Prostate gland (tissue), 2 donors: ENCODE results near the gene GH1. TPM values are rescaled to one million over a fixed set of nuclear protein-coding genes. Genes with fewer than 3 reads are reported as not detected.

Experiments
- DNase-seq: peaks from one replicate; pipeline ENCODE4 v3.0.0-alpha.2; 2019; ENCODE audit warnings: low spot score
- H3K27ac ChIP-seq, 2 donors: fragments of 200-600 bp; sonication (generic); 2 replicates each; pipeline ENCODE4 v1.5.1; 2017 to 2019
- H3K27me3 ChIP-seq: fragments of 200-600 bp; sonication (generic); replicated peaks from 2 replicates; pipeline ENCODE4 v1.5.1; 2019; ENCODE audit not compliant: insufficient read depth
- H3K36me3 ChIP-seq, 2 donors: fragments of 200-600 bp; sonication (generic); 1 replicate in 1 of 2; 2 replicates in 1 of 2; pipeline versions ENCODE4 v1.5.1 to v1.8.1; 2017 to 2019
- H3K4me1 ChIP-seq: fragments of 200-600 bp; sonication (generic); replicated peaks from 2 replicates; pipeline ENCODE4 v1.5.1; 2019
- H3K4me3 ChIP-seq, 2 donors: fragments of 200-600 bp; sonication (generic); 2 replicates each; pipeline ENCODE4 v1.5.1; 2017 to 2019
- H3K9me3 ChIP-seq: fragments of 200-600 bp; sonication (generic); 2 replicates; pipeline ENCODE4 v1.5.1; 2017
- CTCF ChIP-seq, 4 experiments: fragments of 200-600 bp in 2 of 4; fragments of 450-650 bp in 2 of 4; sonication (generic) in 2 of 4; IDR thresholded peaks; 1 replicate in 3 of 4; 2 replicates in 1 of 4; pipeline ENCODE4 v1.5.1; 2016 to 2019; ENCODE audit warnings: antibody characterized with exemption in 4 of 4, mild to moderate bottlenecking in 2 of 4, moderate library complexity in 2 of 4
- POLR2A ChIP-seq: fragments of 450-650 bp; IDR thresholded peaks from one replicate; pipeline ENCODE4 v1.6.1; 2016; ENCODE audit warnings: antibody characterized with exemption, mild to moderate bottlenecking
- POLR2AphosphoS5 ChIP-seq: sonication (generic); formaldehyde crosslinking; IDR thresholded peaks from one replicate; pipeline ENCODE4 v1.6.1; 2017; ENCODE audit warnings: antibody characterized with exemption
- WGBS: methylation state at CpG from one replicate; pipeline ENCODE4 v1.1.5; 2018; 5-methylcytosine and 5-hydroxymethylcytosine counted together
- intact Hi-C: fragments of 100-400 bp; cut with DNase I; formaldehyde crosslinking; loops from one replicate; pipeline ENCODE4 v1.14.2; 2022
- total RNA-seq, 2 donors: library from RNA; depleted of rRNA; stranded (reverse); fragments of >200 nt; gene quantifications; one replicate each; pipeline ENCODE4 v1.1.0, GENCODE V29; 2016

The GH1 gene
- total RNA-seq, 2 donors from 2014 or later: not detected

- H3K27me3 ChIP-seq: no peaks in the 10 kb centered on the region
- H3K9me3 ChIP-seq: no peaks in the 10 kb centered on the region
- intact Hi-C loops: no loop called here
- no peaks in the 10 kb centered on the region for H3K36me3 ChIP-seq
- H3K27ac ChIP-seq: no peak overlapping the region
- 65% methylated on average over 18 of the region's 18 CpGs for WGBS
- H3K4me3 ChIP-seq: no peak overlapping the region
- H3K4me1 ChIP-seq: no peaks in the 10 kb centered on the region
- DNase-seq: no peak
- TF ChIP-seq CTCF (IDR thresholded peaks at IDR 0.05) (no peak), POLR2A (no peak), POLR2AphosphoS5 (no peak)
These were observed 31.1 kb upstream of the GH1 start for GRCh38 chr17:63949576-63950250.

GRCh38 chr17:63948521-63948920 is 29.9 kb upstream of the GH1 start:
- Histone ChIP-seq H3K4me3 (no peak overlapping the region), H3K9me3 (no peaks in the 10 kb centered on the region), H3K4me1 (no peaks in the 10 kb centered on the region), H3K27ac (no peak overlapping the region), H3K36me3 (no peaks in the 10 kb centered on the region), H3K27me3 (no peaks in the 10 kb centered on the region)
- no peak for TF ChIP-seq POLR2AphosphoS5
- no peak for TF ChIP-seq CTCF (IDR thresholded peaks at IDR 0.05)
- no peak for TF ChIP-seq POLR2A
- 81% methylated on average over 3 of the region's 9 CpGs for WGBS
- intact Hi-C loops: no loop called here
- no peak for DNase-seq

GRCh38 chr17:63947711-63948330 is 29.2 kb upstream of the GH1 start:
- WGBS: 87% methylated on average over 18 of the region's 18 CpGs
- no peaks in the 10 kb centered on the region for H3K9me3 ChIP-seq
- no peaks in the 10 kb centered on the region for H3K27me3 ChIP-seq
- no peaks in the 10 kb centered on the region for H3K36me3 ChIP-seq
- intact Hi-C loops: no loop called here
- no peaks in the 10 kb centered on the region for H3K4me1 ChIP-seq
- DNase-seq: no peak
- no peak overlapping the region for H3K4me3 ChIP-seq
- TF ChIP-seq POLR2AphosphoS5: no peak
- no peak for TF ChIP-seq CTCF (IDR thresholded peaks at IDR 0.05)
- TF ChIP-seq POLR2A: no peak
- H3K27ac ChIP-seq: no peak overlapping the region

- H3K9me3 ChIP-seq: no peaks in the 10 kb centered on the region
- H3K4me1 ChIP-seq: no peaks in the 10 kb centered on the region
- no peaks in the 10 kb centered on the region for H3K36me3 ChIP-seq
- no peaks in the 10 kb centered on the region for H3K27me3 ChIP-seq
- TF ChIP-seq POLR2A (no peak), CTCF (IDR thresholded peaks at IDR 0.05) (peak; percentile 53 to 68 (median 57)), POLR2AphosphoS5 (no peak)
- H3K27ac ChIP-seq: no peak overlapping the region
- peak; percentile 15 for DNase-seq
- intact Hi-C loops: no loop called here
- whole genome bisulfite sequencing: 41% methylated on average over 20 of the region's 20 CpGs
- H3K4me3 ChIP-seq: no peak overlapping the region
These were observed 28.1 kb upstream of the GH1 start for GRCh38 chr17:63946440-63947363.
